HG02642 (cell line): ENCODE data around the gene CDK8.
"Not testable (repeated sequence)": the region's sequence is repeated elsewhere in the genome, so short reads cannot be mapped to it uniquely, and the experiment has no call there.

Experiments used
- ATAC-seq: cut with Tn5 transposase; IDR thresholded peaks from one replicate; pipeline ENCODE4 v1.9.1; 2021; ENCODE audit warnings: mild to moderate bottlenecking; ENCODE audit not compliant: unreplicated experiment, poor library complexity

The CDK8 gene

DNA sequence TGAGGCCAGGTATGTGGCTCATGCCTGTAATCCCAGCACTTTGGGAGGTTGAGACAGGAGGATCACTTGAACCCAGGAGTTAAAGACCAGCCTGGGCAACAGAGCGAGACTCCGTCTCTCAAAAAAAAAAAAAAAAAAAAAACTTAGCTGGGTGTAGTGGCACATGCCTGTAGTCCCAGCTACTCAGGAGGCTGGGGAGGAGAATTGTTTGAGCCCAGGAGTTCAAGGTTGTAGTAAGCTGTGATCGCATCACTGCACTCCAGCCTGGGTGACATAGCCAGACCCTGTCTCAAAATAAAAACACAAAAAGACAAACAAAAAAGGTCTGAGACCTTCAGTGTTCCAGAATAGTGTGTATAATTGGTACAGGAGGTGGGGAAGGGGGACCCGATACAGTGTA, 1.9 kb upstream of the CDK8 start:
- ATAC-seq: not testable (repeated sequence)

DNA sequence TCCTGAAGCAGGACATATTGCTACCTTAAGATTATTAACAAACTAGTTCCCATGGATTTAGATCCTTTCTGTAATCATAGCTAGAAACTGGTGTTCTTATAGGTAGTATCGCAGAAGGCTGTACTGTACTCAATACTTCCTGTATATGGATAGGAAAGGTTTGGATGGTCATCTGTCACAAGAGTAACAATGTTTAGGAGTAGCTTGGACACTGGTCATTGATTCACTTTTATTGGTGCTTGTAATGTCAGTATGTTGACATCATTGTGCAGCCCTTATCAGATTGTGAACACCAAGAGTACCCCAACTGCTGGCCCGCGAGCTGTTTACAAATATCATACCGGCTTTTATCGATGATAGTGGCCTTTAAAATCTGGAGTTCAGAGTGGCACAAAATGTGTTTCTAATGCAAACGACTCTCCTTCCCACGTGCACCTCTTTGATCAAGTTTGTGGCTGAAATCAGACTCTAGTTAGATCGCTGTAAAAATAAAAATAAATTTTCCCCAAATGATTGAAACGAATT, 605 bp upstream of the CDK8 start:
- ATAC-seq: no peak

DNA sequence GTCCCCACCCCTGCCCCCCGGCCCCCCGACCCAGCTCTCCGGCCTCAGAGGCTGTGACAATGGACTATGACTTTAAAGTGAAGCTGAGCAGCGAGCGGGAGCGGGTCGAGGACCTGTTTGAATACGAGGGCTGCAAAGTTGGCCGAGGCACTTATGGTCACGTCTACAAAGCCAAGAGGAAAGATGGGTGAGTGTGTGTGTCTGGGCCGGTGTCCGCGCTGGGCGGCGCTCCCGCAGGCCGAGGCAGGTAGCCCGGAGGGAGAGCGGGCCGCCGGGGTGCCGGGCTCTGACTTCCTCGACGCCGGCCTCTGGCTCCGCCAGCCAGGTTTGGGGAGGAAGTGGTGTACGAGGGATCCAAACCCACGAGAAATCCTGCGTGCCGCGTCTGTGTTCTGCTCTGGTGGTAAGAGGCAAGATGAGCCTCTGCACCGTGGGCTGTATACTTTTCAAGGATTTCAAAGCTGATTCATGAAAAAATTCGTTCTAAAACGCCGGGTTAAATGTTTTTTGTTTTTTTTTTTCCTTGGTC, 718 bp downstream of the CDK8 start:
- peak; percentile 38 for ATAC-seq

DNA sequence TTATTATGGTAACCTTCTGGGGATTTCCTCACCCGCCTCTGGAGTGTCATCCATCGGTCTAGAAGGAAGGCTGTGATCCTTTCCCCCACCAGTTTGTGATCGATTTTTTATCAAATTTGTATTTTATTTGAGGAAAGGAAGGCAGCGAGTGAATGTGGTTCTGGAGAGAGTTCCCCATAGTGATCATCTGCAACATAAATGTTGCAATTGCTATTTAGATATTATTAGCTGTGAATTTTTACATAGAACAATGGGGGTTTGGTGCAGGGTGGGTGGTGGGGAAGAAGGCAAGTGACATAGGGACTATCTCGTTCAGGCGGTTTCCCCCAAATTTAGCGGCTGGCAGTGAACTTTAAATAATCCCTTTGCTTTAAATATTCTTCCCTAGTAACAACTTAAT, 1.2 kb downstream of the CDK8 start:
- no peak for ATAC-seq

DNA sequence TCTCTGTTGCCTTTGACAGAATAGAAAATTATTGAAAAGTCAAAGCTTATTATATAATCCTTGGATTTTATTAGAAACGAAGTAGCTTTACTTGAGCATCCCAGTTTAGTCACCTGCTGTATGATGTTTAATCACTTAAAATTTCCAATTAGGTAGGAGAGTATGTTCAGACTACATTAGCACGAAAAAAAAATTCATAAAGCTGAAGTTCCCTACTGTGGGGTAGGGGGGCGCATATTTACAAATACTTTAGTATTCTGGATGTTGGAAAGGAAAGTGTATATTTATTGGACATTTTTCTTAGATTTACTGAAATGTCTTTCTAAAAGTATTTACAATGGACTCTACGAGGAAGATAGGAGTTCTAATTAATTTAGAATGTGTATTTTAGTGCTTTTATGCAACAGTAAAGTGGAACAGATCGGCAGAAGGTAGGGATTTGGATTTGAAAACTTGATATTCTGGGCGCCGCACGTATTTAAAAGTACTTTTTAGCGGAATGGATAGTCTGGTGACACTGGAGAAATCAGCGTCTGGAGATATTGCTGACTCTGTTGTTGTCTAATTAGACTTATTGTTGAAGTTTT, 1.9 kb downstream of the CDK8 start:
- ATAC-seq: no peak

DNA sequence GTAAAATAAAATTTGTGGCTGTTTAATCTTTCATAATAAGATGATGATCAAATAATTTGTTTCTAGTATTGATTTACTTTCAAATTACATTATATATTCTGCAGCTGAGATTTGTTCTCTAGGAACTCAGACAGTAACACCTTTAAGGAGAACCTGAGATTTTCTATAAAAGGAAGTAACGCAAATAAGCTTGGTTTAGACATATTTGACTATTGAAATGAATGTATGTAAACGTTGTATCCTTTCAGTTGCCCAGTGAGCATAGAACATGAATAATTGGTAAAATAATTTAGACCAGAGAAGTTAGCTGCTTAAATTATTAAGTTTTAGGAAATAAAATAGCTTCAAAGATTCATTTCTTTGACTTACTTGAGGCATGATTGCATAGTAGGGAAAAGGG, 3.1 kb downstream of the CDK8 start:
- no peak for ATAC-seq

DNA sequence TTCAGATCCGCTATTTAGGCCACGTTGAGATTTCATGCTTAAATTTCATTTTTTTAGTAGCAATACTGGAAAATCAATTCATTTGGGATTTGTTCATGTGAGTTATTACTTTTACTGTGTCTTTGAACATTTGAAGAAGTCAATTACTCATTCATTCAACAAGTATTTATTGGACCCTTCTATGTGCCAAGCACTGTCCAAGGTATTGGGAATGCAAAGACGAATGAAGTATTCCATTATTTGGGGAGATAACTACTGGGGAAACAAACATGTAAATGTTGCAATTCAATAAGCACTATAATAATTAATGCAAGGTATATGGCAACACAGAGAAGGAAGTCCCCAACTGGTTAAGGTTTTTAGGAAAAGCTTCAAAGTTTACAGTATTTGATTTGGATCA, 5.7 kb downstream of the CDK8 start:
- no peak for ATAC-seq

DNA sequence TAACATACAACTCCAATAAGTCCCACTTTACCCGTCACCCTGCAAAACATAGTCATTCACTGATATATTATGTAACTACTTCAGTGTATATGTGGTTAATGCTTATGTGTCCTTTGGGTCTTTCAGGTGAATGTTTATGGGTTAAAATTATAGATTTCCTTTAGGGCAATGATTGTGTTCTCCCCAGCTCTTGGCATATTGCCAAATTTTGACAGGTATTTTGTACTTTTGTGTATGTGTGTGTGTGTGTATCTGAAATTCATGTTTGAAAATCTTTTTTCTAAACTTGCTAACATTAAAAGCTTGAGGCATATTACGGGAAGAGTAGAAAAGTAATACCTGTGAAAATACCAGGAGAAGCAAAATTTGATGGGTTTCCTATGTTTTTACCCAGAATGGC, 8.2 kb downstream of the CDK8 start:
- no peak for ATAC-seq

DNA sequence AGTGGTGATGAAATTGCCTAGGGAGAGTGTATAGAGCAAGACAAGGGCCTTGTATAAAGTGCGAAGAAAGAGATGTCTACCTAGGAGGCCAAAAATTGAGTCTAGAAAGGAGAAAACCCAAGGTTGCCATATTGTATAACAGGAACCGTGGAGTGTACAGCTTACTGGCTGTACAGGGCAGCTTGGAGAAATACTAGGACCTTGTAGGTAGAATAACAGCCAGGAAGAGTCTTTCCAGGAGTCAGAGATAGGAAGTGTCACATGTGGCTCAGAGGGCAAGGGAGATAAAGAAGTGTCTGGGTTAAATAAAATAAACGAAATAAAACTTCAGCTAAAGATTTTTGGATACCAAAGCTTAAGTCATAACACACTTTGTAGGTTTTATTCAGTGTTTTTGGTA, 12.4 kb downstream of the CDK8 start:
- no peak for ATAC-seq

DNA sequence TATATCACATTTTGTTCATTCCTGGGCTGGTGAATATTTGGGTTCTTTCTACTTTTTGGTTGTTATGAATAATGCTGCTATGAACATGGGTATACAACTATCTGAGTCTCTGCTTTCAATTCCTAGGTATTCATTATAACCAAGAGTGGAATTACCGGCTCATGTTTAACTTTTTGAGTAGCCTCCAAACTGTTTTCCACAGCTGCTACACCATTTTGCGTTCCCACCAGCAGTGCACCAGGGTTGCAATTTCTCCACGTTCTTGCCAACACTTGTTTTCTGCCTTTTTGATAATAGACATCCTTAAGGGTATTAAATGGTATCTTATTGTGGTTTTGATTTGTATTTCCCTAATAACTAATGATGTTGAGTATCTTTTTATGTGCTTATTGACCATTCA, 16.8 kb downstream of the CDK8 start:
- ATAC-seq: no peak

DNA sequence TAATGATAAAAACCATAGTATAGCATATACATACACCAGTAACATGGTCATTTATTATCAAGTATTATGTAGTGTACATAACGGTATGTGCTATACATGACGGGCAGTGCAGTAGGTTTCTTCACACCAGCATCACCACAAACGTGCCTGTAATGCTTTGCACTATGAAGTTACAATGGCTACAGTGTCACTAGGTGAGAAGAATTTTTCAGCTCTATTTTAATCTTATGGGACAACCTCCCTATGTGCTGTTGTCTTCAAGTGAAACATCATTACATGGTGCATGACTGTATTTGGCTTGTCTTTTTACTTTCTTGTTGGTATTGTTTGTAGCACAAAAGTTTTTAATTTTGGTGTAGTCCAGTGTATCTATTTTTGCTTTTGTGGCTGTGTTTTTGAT, 18.7 kb downstream of the CDK8 start:
- ATAC-seq: no peak

DNA sequence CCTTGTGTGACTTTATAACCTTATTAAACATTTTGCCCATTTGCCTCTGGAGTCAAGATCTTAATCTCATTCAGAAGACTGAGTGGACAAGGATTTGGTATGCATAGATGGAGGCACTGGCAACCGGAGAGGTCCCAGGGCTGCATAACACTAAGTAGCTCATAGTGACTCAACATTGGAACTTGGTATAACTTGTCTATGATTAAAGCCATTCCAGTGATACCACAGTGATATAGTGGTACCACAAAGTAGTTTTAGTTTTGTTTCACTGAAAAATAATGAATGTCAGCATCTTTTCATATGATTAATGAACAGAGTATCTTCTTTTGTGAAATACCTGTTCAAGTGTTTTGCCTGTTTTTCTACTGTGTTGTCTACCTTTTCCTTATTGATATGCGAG, 26.4 kb downstream of the CDK8 start:
- no peak for ATAC-seq

DNA sequence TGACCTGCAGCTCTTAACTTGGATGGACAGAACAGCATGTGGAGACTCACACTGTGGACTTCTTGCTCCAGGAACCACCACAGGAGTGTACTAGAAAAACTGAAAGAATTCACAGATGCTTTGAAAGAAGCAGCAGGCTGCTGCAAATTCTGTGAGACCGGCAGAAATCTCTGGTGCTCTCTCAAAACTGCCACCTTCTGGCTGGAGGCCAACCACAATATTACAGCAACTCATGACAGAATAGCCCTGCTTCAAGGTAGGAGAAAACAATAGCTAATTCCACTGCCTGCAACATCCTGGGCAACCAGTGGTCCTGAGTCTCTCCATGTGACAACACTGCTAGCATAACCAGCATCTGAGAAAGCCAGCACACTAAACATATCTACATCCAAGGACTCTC, 26.9 kb downstream of the CDK8 start:
- ATAC-seq: no peak

DNA sequence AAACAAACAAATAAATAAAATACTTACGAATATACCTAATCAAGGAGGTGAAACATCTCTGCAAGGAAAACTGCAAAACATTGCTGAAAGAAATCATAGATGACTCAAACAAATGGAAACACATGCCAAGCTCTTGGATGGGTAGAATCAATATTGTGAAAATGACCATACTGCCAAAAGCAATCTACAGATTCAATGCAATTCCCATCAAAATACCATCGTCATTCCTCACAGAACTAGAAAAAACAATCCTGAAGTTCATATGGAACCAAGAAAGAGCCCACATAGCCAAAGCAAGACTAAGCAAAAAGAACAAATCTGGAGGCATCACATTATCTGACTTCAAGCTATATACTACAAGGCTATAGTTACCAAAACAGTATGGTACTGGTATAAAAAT, 32.0 kb downstream of the CDK8 start:
- ATAC-seq: not testable (repeated sequence)

DNA sequence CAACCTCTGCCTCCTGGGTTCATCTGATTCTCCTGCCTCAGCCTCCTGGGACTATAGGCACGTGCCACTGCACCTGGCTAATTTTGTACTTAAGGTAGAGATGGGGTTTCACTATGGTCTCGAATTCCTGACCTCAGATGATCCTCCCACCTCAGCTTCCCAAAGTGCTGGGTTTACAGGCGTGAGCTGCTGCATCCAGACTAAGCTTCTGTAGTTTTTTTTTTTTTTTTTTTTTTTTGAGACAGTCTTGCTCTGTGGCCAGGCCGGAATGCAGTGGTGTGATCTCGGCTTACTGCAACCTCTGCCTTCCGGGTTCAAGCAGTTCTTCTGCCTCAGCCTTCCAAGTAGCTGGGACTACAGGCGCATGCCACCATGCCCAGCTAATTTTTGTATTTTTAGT, 34.9 kb downstream of the CDK8 start:
- not testable (repeated sequence) for ATAC-seq

DNA sequence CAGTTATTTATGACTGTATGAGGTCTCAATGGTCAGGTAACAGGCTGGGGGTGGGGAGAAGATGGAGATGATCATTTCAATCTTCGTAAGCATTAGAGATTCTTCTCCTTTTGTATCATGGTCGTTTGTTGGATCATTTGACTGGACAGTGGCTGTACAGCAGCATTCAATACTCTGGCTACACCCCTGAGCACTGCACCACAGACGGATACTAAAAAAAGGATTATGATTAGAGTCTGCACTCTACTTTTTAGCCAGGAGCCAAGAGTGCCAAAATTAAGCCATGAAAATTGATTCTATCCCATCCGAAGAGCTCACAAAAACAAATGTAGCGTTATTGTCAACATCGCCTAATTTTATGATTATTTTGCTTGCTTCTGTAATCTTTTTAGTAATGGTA, 41.9 kb downstream of the CDK8 start:
- no peak for ATAC-seq

DNA sequence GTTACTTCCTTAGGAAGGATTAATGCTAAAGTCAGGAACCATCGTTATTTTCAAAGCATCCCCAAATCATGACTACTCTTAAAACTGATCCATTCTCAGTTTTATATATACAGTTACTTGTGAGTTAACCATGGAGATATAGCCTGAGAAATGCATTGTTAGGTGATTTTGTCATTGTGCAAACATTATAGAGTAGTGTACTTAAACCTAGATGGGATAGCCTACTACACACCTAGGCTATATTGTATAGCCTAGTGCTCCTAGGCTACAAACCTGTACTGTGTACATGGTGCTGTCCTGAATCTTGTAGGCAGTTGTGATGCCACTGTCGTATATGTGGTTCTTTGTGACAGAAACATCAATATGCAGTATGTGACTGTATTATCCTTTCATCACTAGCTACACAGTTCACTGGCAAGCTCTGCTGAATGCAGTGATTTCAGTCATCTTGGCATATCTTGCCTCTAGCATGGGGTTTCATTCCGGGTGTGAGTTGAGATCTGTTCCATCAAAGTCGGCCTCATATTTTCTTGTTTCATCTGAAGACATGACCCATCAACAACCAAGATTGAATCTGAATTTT, 45.3 kb downstream of the CDK8 start:
- ATAC-seq: no peak

DNA sequence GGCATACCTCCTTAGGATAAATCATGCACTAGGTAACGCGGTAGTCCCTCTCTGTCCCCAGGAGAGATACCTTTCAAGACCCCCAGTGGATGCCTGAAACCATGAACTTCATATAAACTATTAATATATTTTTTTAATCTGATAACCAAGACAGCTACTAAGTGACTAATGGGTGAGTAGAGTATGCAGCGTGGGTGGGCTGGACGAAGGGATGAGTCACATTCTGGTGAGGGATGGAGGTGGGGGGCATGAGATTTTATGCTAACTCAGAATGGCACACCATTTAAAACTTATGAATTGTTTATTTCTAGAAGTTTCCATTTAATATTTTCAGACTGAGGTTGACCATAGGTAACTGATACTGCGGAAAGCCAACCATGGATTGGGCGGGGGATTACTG, 46.2 kb downstream of the CDK8 start:
- ATAC-seq: no peak

DNA sequence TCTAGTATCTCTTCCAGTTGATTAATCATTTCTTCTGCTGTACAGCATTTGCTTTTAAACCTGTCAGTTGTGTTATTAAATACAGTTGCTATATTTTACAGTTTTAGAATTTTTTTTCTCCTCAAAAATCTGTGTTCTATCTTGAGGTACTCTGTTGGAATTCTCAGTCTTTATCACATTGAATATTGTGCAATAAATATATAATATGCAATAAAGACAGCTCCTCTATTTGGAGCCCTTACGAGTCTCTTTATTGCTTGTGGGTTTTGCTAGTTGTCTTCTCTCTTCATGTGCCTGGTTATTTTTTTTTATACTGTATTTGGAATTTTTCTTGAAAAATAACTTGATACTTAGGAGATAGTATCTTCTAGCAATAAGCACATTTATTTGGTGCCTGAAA, 51.7 kb downstream of the CDK8 start:
- ATAC-seq: no peak

DNA sequence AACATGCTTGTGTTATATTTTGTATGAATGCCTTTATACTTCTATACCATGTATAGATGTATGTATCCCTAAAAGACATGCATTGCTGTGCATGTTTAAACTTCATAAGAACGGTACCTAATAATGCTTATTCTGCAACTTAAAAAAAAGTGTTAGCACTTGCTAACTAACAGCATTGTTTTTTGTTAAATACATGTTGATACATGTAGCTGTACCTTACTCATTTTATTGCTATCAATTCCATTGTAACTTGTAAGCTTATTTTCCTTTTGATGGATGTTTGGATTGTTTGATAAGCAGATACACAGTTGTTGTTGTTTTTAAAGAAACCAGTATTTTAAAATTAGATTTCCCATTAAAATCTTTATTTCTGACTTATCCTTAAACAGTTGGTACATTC, 53.8 kb downstream of the CDK8 start:
- ATAC-seq: no peak

DNA sequence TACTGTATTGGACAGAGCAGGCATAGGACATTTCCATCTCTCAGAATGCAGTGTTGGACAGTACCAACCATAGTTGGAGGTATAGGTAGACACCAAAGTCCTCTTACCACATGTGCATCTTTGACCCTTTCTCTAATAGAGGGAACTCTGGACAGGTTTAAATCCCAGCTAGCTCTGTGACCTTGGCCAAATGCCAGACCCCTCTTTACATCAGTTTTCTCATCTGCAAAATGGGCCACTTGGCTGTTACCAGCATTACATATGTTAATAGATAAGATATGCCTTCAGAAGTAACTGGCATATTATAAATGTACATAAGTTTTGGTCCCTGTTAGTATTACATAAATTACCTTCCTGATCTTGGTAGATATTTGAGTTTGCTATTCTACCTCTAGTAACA, 54.3 kb downstream of the CDK8 start:
- ATAC-seq: no peak

DNA sequence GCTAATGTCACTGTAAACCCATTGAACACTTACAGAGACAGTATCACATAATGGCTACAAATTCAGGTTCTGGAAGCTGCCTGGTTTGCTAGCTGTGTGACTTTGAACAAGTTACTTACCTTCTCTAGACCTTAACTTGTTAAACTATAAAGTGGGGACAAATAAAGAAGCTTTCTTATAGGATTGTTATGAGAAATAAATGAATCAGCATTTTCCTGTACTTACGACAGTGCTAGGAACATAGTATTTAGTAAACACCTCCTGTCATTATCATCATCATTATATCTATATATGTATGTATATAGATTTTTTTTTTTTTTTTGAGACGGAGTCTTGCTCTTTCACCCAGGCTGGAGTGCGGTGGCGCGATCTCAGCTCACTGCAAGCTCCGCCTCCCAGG, 54.9 kb downstream of the CDK8 start:
- no peak for ATAC-seq
